Measurements from ENCODE around the gene PITPNC1. TPM values are rescaled to one million over a fixed set of nuclear protein-coding genes. Genes with fewer than 3 reads are reported as not detected.
A peak's percentile ranks its signal among the peaks of the same experiment; 100 is the strongest.

Gene PITPNC1
- total RNA-seq, 1 experiment from 2014 or later = 40.1 TPM

GRCh38 chr17:67509390-67510287, 132.6 kb downstream of the PITPNC1 start:
- H3K9me3 Mint-ChIP-seq (ENCODE audit: unreplicated experiment) = no peaks in the 10 kb centered on the region
- ChIA-PET POLR2A (no interaction called here), CTCF (interaction anchor here (1.9 kb wide), 1 partner anchor 34 kb away, joined by 8 read pairs; no protein-coding TSS in a partner anchor)
- H3K4me3 Mint-ChIP-seq (ENCODE audit: unreplicated experiment) = no peak overlapping the region
- intact Hi-C loops (cut with micrococcal nuclease) = no loop called here
- DNase-seq (ENCODE audit: unreplicated experiment) = peak; percentile 47
- H3K36me3 Mint-ChIP-seq (ENCODE audit: insufficient read depth, unreplicated experiment) = no peaks in the 10 kb centered on the region
- H3K27ac Mint-ChIP-seq (ENCODE audit: low read depth, unreplicated experiment) = peak overlapping the region; percentile 46
- H3K4me1 Mint-ChIP-seq (ENCODE audit: insufficient read depth, unreplicated experiment) = no peaks in the 10 kb centered on the region
- TF ChIP-seq CTCF (IDR thresholded peaks at IDR 0.05; ENCODE audit: unreplicated experiment) = no peak
- BruUV-seq (replicated peaks) = no TSS peak
- no peaks in the 10 kb centered on the region for H3K27me3 Mint-ChIP-seq (ENCODE audit: insufficient read depth, unreplicated experiment)

- BruUV-seq (replicated peaks) = no TSS peak
- Mint-ChIP-seq H3K4me3 (ENCODE audit: unreplicated experiment) (no peak overlapping the region), H3K27ac (ENCODE audit: low read depth, unreplicated experiment) (no peak overlapping the region), H3K9me3 (ENCODE audit: unreplicated experiment) (no peaks in the 10 kb centered on the region), H3K4me1 (ENCODE audit: insufficient read depth, unreplicated experiment) (no peaks in the 10 kb centered on the region), H3K36me3 (ENCODE audit: insufficient read depth, unreplicated experiment) (no peaks in the 10 kb centered on the region), H3K27me3 (ENCODE audit: insufficient read depth, unreplicated experiment) (no peaks in the 10 kb centered on the region)
- TF ChIP-seq CTCF (IDR thresholded peaks at IDR 0.05; ENCODE audit: unreplicated experiment) = no peak
- intact Hi-C loops (cut with micrococcal nuclease) = no loop called here
- CTCF ChIA-PET = interaction anchor here (1.4 to 1.9 kb wide), 2 partner anchors 36 to 135 kb away, joined by 4 to 8 read pairs; no protein-coding TSS in a partner anchor
- peak; percentile 44 for DNase-seq (ENCODE audit: unreplicated experiment)
- POLR2A ChIA-PET = interaction anchor here (0.7 to 1.3 kb wide), 2 partner anchors 15 to 786 kb away, joined by 3 read pairs; no protein-coding TSS in a partner anchor
These were observed 133.9 kb downstream of the PITPNC1 start for GRCh38 chr17:67511012-67511411.

- ChIA-PET POLR2A (interaction anchor here (1.3 kb wide), 1 partner anchor 14 kb away, joined by 3 read pairs; no protein-coding TSS in a partner anchor), CTCF (interaction anchor here (1.2 to 1.9 kb wide), 2 partner anchors 36 to 205 kb away, joined by 3 to 8 read pairs; no protein-coding TSS in a partner anchor)
- H3K4me3 Mint-ChIP-seq (ENCODE audit: unreplicated experiment) = no peak overlapping the region
- intact Hi-C loops (cut with micrococcal nuclease) = no loop called here
- no peaks in the 10 kb centered on the region for H3K36me3 Mint-ChIP-seq (ENCODE audit: insufficient read depth, unreplicated experiment)
- TF ChIP-seq CTCF (IDR thresholded peaks at IDR 0.05; ENCODE audit: unreplicated experiment) = no peak
- H3K27ac Mint-ChIP-seq (ENCODE audit: low read depth, unreplicated experiment) = no peak overlapping the region
- H3K9me3 Mint-ChIP-seq (ENCODE audit: unreplicated experiment) = no peaks in the 10 kb centered on the region
- DNase-seq (ENCODE audit: unreplicated experiment) = no peak
- H3K4me1 Mint-ChIP-seq (ENCODE audit: insufficient read depth, unreplicated experiment) = no peaks in the 10 kb centered on the region
- H3K27me3 Mint-ChIP-seq (ENCODE audit: insufficient read depth, unreplicated experiment) = no peaks in the 10 kb centered on the region
- no TSS peak for BruUV-seq (replicated peaks)
These were observed 134.7 kb downstream of the PITPNC1 start for GRCh38 chr17:67511804-67512203.

GRCh38 chr17:67514998-67515397, 137.9 kb downstream of the PITPNC1 start:
- ChIA-PET CTCF (no interaction called here), POLR2A (interaction anchor here (1.5 kb wide), 1 partner anchor 8 kb away, joined by 4 read pairs; no protein-coding TSS in a partner anchor)
- TF ChIP-seq CTCF (IDR thresholded peaks at IDR 0.05; ENCODE audit: unreplicated experiment) = no peak
- no peak overlapping the region for H3K4me3 Mint-ChIP-seq (ENCODE audit: unreplicated experiment)
- H3K36me3 Mint-ChIP-seq (ENCODE audit: insufficient read depth, unreplicated experiment) = no peaks in the 10 kb centered on the region
- H3K27ac Mint-ChIP-seq (ENCODE audit: low read depth, unreplicated experiment) = no peak overlapping the region
- no peaks in the 10 kb centered on the region for H3K9me3 Mint-ChIP-seq (ENCODE audit: unreplicated experiment)
- DNase-seq (ENCODE audit: unreplicated experiment) = no peak
- intact Hi-C loops (cut with micrococcal nuclease) = no loop called here
- no peaks in the 10 kb centered on the region for H3K27me3 Mint-ChIP-seq (ENCODE audit: insufficient read depth, unreplicated experiment)
- BruUV-seq (replicated peaks) = no TSS peak
- no peaks in the 10 kb centered on the region for H3K4me1 Mint-ChIP-seq (ENCODE audit: insufficient read depth, unreplicated experiment)

Measured in MCF 10A (cell line).